GM12878 (cell line): ENCODE data around the gene OVOL1. TPM values are rescaled to one million over a fixed set of nuclear protein-coding genes. Genes with fewer than 3 reads are reported as not detected.

Experiments
- ATAC-seq: fragments of 200-7000 bp; cut with Tn5 transposase; 3 replicates; pipeline ENCODE4 v1.9.1; 2020; ENCODE audit warnings: mild to moderate bottlenecking, moderate library complexity
- BruUV-seq: library from RNA; stranded (reverse); fragments of 400-500 nt; replicated peaks from 2 replicates; lab custom pipeline; 2021; lab: Mats Ljungman, UMichigan
- CTCF ChIA-PET: fragments of 300-600 bp; sonication (Branson Sonifier 250); formaldehyde crosslinking; extraction: SDS; loops from one replicate; lab custom pipeline; 2021; ENCODE audit warnings: inconsistent platforms; lab: Yijun Ruan, JAX
- POLR2A ChIA-PET: fragments of 350-600 bp; formaldehyde crosslinking; extraction: SDS; loops from one replicate; lab custom pipeline; 2021; ENCODE audit warnings: inconsistent platforms; lab: Charles Lee
- RAD21 ChIA-PET: fragments of 300-600 bp; sonication (Branson Sonifier 250); formaldehyde crosslinking; loops from one replicate; lab custom pipeline; 2023; ENCODE audit warnings: antibody characterized with exemption; ENCODE audit not compliant: unreplicated experiment; lab: Charles Lee
- SMC1A ChIA-PET: fragments of 300-600 bp; sonication (Branson Sonifier 250); formaldehyde crosslinking; loops from one replicate; lab custom pipeline; 2023; ENCODE audit not compliant: unreplicated experiment, uncharacterized antibody; lab: Charles Lee
- DNase-seq: peaks from one replicate; pipeline ENCODE4 v3.0.0-alpha.2; 2011; ENCODE audit warnings: low read depth, low spot score
- FAIRE-seq: peaks from 3 replicates; lab custom pipeline; 2011; peaks lifted over from hg19 to GRCh38; lab: Jason Lieb, UNC
- H2AFZ ChIP-seq: 2 replicates; pipeline ENCODE4 v1.6.0; 2011; ENCODE audit warnings: low read depth, low read length, control low read depth; ENCODE audit not compliant: control insufficient read depth
- H3K27ac ChIP-seq: 2 replicates; pipeline ENCODE4 v1.5.1; 2011; ENCODE audit warnings: control low read depth; ENCODE audit not compliant: control insufficient read depth, insufficient read depth
- H3K27me3 ChIP-seq, 2 experiments: replicated peaks in 1 of 2; 2 replicates each; pipeline versions ENCODE4 v1.6.0 to v1.6.1; 2011; ENCODE audit warnings: low read length in 1 of 2; ENCODE audit not compliant: control insufficient read depth in 2 of 2, insufficient read depth in 2 of 2
- H3K36me3 ChIP-seq, 2 experiments: 2 replicates each; pipeline ENCODE4 v1.5.1; 2011; ENCODE audit warnings: low read length in 1 of 2; ENCODE audit not compliant: control insufficient read depth in 2 of 2, insufficient read depth in 2 of 2
- H3K4me1 ChIP-seq: 2 replicates; pipeline ENCODE4 v1.6.1; 2011; ENCODE audit warnings: mild to moderate bottlenecking, low read length, moderate library complexity, mixed read lengths; ENCODE audit not compliant: control insufficient read depth, insufficient read depth
- H3K4me2 ChIP-seq: 2 replicates; pipeline ENCODE4 v1.6.0; 2011; ENCODE audit warnings: control low read depth; ENCODE audit not compliant: control insufficient read depth, insufficient read depth
- H3K4me3 ChIP-seq: fragments of 200-600 bp; sonication (generic); 2 replicates; pipeline ENCODE4 v1.5.1; 2016
- H3K79me2 ChIP-seq: 2 replicates; pipeline ENCODE4 v1.6.0; 2011; ENCODE audit warnings: low read length; ENCODE audit not compliant: control insufficient read depth, insufficient read depth
- H3K9ac ChIP-seq: 2 replicates; pipeline ENCODE4 v1.8.0; 2011; ENCODE audit warnings: low read length, control low read depth, mixed read lengths; ENCODE audit not compliant: control insufficient read depth, insufficient read depth
- H3K9me3 ChIP-seq: replicated peaks from 3 replicates; pipeline ENCODE4 v1.5.1; 2011; ENCODE audit warnings: mild to moderate bottlenecking, low read length; ENCODE audit not compliant: control insufficient read depth, insufficient read depth
- H4K20me1 ChIP-seq: 2 replicates; pipeline ENCODE4 v1.6.0; 2011; ENCODE audit not compliant: control insufficient read depth, insufficient read depth
- HDAC6 ChIP-seq: fragments of 200-600 bp; sonication (generic); IDR thresholded peaks from one replicate; pipeline ENCODE4 v1.8.0; 2017; ENCODE audit warnings: antibody characterized with exemption; ENCODE audit not compliant: unreplicated experiment
- MXI1 ChIP-seq: fragments of 150-350 bp; IDR thresholded peaks from 2 replicates; pipeline ENCODE4 v1.6.1; 2011; ENCODE audit warnings: low read depth, mild to moderate bottlenecking, inconsistent platforms, low read length, improper control_type of control experiment
- RELB ChIP-seq: fragments of 450-650 bp; IDR thresholded peaks from 2 replicates; pipeline ENCODE4 v1.6.1; 2017; ENCODE audit warnings: low read depth, mild to moderate bottlenecking, moderate library complexity
- WGBS: methylation state at CpG from one replicate; pipeline ENCODE4 v1.1.6; 2016; ENCODE audit warnings: low lambda C conversion rate; ENCODE audit not compliant: insufficient replicate concordance, insufficient coverage; ENCODE audit errors: missing lambda C conversion rate; 5-methylcytosine and 5-hydroxymethylcytosine counted together
- in situ Hi-C: fragments of 300-500 bp; cut with MboI; formaldehyde crosslinking; loops from 9 replicates; pipeline ENCODE4 v1.14.3; 2018; ENCODE audit warnings: mixed read lengths
- intact Hi-C: fragments of 100-400 bp; cut with micrococcal nuclease; formaldehyde crosslinking; loops from one replicate; pipeline ENCODE4 v1.14.2; 2022; ENCODE audit not compliant: unreplicated experiment
- polyA plus RNA-seq, 11 experiments: library from polyadenylated mRNA; depleted of rRNA in 4 of 11; unstranded in 6 of 11; stranded (reverse) in 5 of 11; fragments of >200 nt; fragmentation: Nextera tagmentation in 4 of 11; fragmentation: Illumina TruSeq in 1 of 11; extraction: Ambion mirVana in 4 of 11; extraction: Trizol in 1 of 11; gene quantifications; 1 replicate in 1 of 11; 2 replicates in 10 of 11; pipeline versions ENCODE4 v1.2.1 to v1.2.3, GENCODE V29; 2011 to 2016; ENCODE audit warnings: inconsistent platforms in 2 of 11, missing spikeins in 2 of 11, low read depth in 1 of 11
- total RNA-seq, 4 experiments: library from RNA; depleted of rRNA in 3 of 4; stranded (reverse); fragments of >200 nt in 3 of 4; fragmentation: Illumina TruSeq in 1 of 4; extraction: Trizol in 1 of 4; gene quantifications; 2 replicates each; pipeline versions ENCODE4 v1.2.1 to v1.2.3, GENCODE V29; 2013 to 2021

The OVOL1 gene
- total and polyA plus RNA-seq, 10 of the 15 experiments (the other 5 are each of a cell fraction or from before 2014, with no cell fraction given) = 0.04 to 0.96 (median 0.09) TPM; not detected in 7

GRCh38 chr11:65817835-65818680, 31.2 kb downstream of the OVOL1 start (continued):
- TF ChIP-seq RELB = no peak

- POLR2A ChIA-PET = no interaction called here
- Histone ChIP-seq H3K27me3 (no peaks in the 10 kb centered on the region), H3K9ac (no peak overlapping the region), H3K79me2 (no peaks in the 10 kb centered on the region), H3K9me3 (no peaks in the 10 kb centered on the region), H3K27ac (no peak overlapping the region), H3K4me2 (no peak overlapping the region), H4K20me1 (no peaks in the 10 kb centered on the region), H3K4me3 (no peak overlapping the region), H3K4me1 (peaks cover 3% of the 10 kb centered on the region; the same call in 1 of the 2 replicates), H2AFZ (peak overlapping the region; percentile 7; the same call in 1 of the 2 replicates), H3K36me3 (no peaks in the 10 kb centered on the region)
- CTCF ChIA-PET = interaction anchor here (0.9 to 7.2 kb wide), 4 partner anchors 24 to 109 kb away, joined by 3 to 192 read pairs (median 22); partner anchors contain the start of genes AP5B1 and KAT5
- 22% methylated on average over 8 of the region's 8 CpGs for WGBS
- no peak for FAIRE-seq
- RAD21 ChIA-PET = no interaction called here
- in situ Hi-C loops (loop anchor here (5.0 kb wide), 2 partner anchors 44 to 109 kb away; partner anchors contain the start of gene KAT5), intact Hi-C loops (no loop called here)
- no peak for TF ChIP-seq MXI1
- TF ChIP-seq HDAC6 = no peak
- no peak for TF ChIP-seq RELB
- no peak for DNase-seq
- SMC1A ChIA-PET = interaction anchor here (1.0 to 1.5 kb wide), 3 partner anchors 41 to 65 kb away, joined by 3 to 4 read pairs (median 3); no protein-coding TSS in a partner anchor
- no peak for ATAC-seq
- BruUV-seq = no TSS peak
Observed at GRCh38 chr11:65821107-65821506, 34.2 kb downstream of the OVOL1 start.
